Mucosa of stomach (tissue), 1 donor: ENCODE results near the gene CCDC174.

Experiments
- H3K27me3 ChIP-seq: one replicate; pipeline ENCODE4 v1.7.0; 2013; ENCODE audit warnings: mild to moderate bottlenecking, low read length; ENCODE audit not compliant: control insufficient read depth, insufficient read depth
- H3K36me3 ChIP-seq: one replicate; pipeline ENCODE4 v1.7.0; 2013; ENCODE audit warnings: low read length; ENCODE audit not compliant: control insufficient read depth, insufficient read depth
- H3K4me1 ChIP-seq: one replicate; pipeline ENCODE4 v1.7.0; 2013; ENCODE audit warnings: mild to moderate bottlenecking, low read length; ENCODE audit not compliant: control insufficient read depth, insufficient read depth
- H3K4me3 ChIP-seq: one replicate; pipeline ENCODE4 v1.7.0; 2013; ENCODE audit warnings: low read length
- H3K9ac ChIP-seq: one replicate; pipeline ENCODE4 v1.7.0; 2013; ENCODE audit warnings: mild to moderate bottlenecking, low read length, moderate library complexity
- H3K9me3 ChIP-seq: one replicate; pipeline ENCODE4 v1.7.0; 2013; ENCODE audit warnings: mild to moderate bottlenecking, low read length, moderate library complexity; ENCODE audit not compliant: control insufficient read depth
- donor health status: Pancreatic carcinoma.

The CCDC174 gene

DNA sequence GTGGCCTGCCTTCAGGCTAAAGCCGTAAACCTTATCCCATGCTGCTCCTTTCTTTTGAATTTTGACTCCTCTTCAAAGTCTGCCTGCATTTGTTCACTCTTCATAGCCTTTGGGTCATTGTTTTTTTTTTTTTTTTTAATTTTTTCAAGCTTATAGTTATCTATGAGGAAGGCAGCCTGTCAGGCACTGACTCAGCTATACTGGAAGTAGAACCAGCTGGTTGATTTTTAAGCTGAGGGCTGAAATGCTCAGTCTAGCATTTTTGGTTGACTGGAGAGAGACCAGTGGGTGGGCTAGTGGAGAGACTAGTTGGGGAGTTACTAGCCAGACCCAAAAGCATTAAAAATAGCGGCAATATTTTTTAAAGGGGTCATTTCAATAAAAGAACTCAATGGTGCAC, 67.4 kb downstream of the CCDC174 start:
- Histone ChIP-seq H3K4me1 (no peaks in the 10 kb centered on the region), H3K4me3 (no peak overlapping the region), H3K9ac (no peak overlapping the region), H3K9me3 (no peaks in the 10 kb centered on the region), H3K27me3 (no peaks in the 10 kb centered on the region), H3K36me3 (no peaks in the 10 kb centered on the region)

DNA sequence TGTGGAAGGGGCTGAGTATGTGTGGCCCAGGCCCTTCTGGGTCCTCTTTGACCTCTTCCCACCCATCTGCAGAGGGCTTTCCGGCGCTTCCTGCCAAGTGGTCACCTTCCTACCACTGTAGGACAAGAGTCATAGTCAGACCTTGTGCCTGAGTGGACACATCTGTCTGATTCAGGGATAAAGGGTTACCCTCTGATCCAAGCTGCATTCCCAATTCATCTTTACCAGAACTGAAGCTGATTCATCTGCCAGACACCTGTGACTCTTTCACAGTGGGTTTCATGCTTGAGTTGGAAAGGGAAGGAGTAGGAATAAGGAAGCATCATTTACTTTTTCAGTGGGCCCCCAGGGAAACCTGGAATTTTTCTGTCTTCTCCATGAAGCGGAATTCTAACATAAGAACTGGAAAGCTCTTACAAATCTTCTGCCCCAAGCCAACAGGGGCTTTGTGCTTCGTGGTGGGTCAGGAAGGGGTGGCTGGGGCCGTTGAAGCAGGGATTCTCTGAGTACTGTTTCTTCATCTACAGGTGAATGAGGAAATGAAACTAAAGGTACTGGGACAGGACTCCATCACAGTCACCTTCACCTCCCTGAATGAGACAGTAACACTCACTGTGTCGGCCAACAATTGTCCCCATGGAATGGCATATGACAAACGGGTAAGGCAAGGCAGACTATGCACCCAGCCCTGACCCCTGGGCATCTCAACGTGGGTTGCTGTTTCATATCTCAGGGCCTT, 69.7 kb downstream of the CCDC174 start:
- Histone ChIP-seq H3K27me3 (no peaks in the 10 kb centered on the region), H3K9ac (no peak overlapping the region), H3K4me3 (no peak overlapping the region), H3K36me3 (no peaks in the 10 kb centered on the region), H3K4me1 (no peaks in the 10 kb centered on the region), H3K9me3 (no peaks in the 10 kb centered on the region)
